Astrocyte of the hippocampus (primary cell): ENCODE measurements around the gene KCNG2.
"Not testable (repeated sequence)": the region's sequence is repeated elsewhere in the genome, so short reads cannot be mapped to it uniquely, and the experiment has no call there.

Source experiments
- DNase-seq: peaks from one replicate; pipeline ENCODE4 v3.0.0; 2011; ENCODE audit warnings: low read depth, low spot score

The KCNG2 gene

DNA sequence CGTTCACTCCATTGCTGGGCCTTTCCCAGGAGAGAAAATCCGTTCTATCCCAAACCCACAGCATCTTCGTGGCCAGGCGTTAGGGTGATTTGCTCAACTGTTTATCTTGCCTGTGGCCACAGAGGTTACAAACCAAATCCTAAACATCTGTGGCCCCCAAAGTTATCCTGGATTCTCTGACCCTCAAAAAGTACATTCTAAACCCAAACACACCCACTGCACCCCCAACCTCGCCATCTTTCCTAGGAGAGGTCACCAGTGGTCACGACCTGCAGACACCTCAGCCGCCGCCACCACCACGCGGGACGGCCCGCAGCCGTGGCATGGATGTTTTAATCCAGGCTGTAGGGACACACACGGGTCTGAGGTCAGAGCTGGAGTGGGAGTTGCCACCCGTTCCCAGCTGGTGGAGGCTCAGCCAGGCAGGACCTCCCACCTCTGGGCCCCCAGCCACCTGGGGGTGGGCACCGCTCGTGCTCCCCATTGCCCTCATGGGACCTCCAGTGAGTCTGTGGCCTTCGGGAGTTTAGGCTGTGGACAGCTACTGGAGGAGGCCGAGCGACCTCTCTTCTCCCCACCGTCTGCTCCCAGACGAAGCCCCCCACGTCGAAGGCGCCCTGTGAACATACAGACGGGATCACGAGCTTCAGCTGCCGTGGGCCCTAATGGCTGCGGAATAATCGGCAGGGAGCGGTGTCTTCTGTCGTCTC lies 72.0 kb downstream of the KCNG2 start:
- no peak for DNase-seq

DNA sequence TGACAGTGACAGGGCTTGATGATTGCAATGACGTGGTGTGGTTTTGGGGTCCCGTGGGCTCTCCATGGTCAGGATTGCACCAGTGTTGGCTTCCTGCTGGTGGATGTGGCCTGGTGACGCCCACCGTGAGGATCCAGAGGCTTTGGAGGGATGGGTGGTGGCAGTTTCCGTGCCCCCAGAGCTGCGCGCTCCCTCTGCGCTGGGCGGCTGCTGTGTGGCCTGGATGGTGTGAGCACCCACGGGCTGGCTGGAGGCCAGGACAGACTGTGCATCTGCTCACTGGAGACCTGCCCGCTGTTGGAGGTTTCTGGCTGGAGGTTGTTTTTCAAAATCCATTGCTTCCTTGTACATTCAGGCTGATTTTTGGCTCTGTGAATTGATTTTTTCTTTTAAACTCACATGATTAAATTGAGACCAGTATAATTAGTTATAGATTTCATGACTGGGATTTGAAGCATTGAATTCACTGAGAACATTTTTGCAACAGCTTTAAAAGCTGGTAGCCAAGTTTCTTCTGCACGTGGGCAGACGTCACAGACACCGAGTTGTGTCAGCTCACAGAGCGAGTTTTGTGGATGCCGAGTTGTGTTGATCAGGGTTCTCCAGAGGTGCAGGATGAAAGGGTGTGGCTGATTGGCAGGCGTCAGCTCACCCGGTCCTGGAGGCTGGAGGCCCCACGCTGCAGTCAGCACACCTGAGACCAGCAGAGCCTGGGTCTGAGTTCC lies 72.7 kb downstream of the KCNG2 start:
- no peak for DNase-seq

DNA sequence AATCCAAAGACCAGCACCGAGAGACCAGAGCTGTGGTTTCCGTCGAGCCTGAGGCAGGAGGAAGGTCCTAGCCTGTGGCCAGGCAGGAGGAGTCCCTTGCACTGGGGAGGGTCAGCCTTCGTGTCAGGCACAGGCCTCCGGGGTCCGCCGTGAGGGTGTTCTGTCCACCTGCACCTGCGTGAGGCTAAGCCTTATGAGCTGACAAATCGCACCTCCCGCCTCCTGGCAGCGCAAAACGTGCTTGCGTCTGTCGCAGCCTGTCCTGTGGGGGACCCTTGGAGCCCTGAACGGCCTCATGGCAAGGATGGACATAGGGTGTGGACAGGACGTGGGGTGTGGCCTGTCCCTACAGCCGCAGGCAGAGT lies 73.3 kb downstream of the KCNG2 start:
- no peak for DNase-seq

DNA sequence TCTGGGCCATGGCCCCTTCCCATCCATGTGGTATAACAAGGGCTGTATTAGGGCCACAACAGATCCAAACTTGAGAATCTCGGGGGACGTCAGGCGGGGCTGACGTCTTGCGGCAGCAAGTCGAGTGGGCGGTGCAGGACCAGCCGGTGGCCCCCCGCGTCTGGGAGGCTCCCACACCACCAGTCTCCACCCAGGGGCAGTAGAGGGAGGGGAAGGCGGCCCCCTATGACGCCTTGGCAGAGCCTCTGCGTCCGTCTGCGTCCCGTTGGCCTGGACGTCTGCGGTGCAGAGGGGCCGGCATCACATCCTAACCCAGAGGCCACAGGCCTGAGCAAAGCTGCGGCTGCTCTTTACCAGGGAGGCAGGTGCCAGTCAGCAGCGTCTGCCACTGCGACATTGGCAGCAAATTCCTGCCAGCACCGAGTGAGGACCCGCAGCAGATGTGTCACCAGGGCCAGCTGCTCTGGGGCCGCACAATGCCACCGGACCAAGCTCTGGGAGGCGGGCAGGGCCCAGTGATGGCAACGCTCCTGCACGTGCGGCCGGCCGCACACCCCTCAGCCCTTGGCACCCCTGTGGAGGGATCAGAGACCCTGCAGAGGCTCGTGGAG lies 73.8 kb downstream of the KCNG2 start:
- no peak for DNase-seq

DNA sequence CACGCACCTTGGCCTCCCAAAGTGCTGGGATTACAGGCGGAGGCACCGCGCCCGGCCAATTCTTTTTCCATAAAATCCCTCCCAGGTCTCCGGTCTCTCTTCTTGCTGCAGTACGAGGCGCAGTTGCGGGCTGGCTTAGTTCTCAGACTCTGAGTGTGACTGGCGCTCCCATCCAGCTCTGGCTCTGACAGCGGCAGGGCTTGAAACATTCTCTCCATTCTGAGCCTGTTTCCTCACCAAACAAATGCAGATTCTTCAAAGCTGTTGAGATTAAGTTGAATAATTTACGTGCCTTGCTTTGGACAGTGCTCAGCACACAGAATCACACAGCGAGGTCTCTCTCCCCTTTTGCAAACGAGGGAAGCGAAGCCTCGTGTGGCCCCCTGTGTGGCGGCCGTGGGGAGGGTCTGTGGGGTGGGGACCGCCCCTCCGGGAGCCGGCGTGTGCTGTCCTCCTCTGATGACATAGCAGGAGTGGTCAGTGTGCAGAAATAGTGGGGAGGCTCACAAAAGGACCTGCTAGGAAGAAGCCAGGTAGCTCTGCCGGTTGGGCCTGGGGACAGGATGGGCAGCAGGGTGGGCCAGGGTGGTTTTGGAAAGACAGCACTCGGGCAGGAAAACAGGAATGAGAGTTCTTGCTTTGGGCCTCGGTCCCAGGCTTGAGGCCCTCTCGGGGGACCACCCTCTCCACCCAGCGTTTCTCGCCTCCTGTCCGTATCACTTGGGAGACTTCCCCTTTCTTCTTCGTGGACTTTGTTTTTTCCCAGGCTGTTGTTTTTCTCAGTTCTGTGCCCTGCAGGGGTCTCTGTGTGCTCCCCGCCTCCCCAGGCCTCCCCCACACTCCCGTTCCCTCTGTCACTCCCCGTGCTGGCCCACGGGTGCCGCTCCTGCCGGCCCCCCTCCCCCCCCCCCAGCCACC lies 75.0 kb downstream of the KCNG2 start:
- DNase-seq: peak; percentile 29

DNA sequence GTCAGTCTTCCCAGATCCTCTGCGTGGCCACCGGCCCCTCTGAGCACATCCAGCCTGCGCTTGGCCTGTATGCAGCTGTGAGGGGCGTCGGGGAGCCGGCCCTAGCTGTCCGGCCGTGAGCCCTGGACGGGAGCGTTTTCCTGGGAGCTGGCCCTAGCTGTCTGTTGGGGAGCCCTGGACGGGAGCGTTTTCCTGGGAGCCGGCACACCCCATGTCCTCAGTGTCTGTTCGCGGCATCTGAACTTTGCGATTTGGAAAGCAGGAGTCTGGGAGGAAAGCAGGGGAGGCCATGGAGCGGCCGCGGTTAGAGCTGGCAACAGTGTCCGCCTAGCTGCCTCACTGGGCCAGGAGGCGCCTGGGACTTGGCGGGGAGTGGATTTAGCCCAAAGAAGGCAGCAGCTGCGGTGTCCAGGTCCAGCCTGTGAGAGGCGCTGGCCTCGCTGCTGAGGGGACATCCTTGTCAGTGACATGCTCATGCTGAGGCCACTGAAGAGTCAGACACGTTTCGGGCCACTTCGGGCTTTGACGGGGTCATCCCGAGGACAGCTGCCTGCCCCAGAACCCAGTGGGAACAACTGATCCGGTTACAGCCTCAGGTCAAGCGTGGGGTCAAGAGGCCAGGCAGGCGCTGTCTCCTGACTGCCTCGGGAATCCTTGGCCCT lies 75.8 kb downstream of the KCNG2 start:
- no peak for DNase-seq

DNA sequence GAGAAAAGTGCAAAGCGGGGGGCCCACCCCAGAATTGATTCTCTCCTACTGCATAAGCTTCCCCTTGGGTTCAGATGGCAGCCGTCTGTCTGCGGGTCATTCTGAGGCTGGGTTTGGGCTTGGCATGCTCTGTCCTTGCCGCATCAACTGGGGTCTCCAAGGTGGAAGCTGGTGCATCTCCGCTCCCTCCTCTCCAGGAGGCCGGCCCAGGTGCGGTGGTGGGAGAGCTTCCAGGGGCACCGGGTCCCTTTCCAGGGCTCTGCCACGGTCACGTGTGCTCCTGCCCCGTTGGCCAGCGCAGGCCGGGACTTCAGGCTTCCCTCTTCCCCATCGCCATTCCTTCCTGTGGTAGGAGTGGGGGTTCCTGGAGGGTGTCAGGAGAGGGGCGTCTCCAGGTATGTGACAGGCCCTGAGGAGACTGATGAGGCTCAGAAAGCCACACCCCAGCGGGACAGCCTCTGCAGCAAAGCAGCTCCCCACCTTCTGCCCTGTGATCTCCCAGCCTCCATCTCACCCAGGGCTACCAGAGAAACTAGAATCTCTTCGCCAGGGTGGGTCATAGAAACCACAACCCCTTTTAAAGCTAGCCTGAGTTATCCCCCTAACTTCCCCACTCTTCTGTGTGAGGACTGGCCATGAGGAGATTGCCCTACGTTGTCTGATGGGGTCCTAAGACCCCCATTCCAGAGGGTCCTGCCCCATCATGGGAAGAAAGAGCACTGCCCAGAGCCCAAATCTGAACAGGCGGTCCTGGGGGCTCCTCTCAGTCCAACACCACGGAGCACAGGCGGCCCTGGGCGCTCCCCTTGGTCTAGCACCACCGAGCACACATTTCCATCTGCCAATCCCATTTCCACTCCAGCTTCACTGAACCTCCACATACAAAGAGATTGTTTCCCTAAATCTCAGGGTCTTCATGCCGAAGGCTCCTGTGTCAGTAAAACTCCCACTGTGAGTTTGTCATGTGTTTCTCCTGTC lies 77.1 kb downstream of the KCNG2 start:
- DNase-seq: no peak

DNA sequence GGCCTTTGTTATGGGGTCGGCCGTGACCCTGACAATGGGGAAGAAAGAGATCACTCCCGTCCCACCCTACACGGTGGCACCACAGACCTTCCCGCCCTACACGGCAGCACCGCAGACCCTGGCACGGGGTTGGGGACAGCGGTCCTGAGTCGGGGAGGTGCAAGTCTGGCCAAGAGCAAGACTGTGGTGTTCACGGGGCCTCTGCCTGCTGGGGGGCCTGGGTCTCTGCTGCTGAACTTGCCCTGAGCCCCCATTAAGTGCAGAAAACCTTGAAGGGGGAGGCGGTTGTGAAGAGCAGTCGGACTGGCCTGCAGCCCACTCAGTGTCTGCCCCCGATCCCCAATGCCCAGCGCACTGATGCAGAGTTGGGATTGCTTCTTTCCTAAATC lies 77.8 kb downstream of the KCNG2 start:
- no peak for DNase-seq

DNA sequence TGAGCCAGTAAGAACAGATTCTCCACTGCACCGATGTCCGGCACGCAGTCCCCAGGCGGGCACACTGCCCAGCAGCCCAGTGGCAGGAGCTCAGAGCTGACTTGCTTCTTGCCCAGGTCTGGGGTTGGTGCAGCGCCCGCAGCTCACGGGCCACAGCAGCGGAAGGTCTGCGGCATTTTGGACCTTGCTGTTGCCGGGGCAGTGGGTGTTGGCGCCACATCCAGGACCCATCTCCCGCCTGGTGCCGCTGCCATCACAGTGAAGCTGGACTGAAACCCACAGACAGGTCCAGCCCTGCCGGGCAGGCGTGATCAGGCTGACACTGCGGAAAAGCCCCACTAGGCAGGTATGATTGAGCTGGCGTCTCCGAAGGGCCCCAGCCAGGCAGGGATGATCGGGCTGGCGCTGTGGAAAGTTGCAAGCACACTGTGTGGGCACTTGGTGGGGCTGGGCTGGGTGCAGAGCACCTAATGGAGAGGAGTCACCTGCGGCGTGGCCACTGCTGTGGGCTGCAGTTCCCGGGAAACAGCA lies 78.3 kb downstream of the KCNG2 start:
- DNase-seq: no peak

DNA sequence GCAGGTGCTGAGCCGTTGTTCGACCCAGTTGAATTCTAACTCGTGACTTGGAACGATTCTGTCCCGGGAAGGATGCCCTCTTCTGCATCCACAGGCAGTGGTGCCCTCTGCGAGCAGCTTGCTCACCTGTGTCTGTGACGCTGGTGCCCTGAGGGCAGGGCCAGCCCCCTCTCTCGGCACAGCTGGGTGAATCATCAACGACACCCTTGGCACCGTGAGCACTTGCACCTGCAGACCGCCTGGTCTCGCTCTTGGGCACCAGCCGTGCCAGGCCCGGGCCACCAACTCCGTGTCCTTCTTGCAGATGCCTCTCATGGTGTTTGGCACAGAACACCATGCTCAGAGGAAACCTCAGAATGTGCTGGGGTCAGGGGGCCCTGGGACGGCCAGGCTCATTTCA lies 78.8 kb downstream of the KCNG2 start:
- no peak for DNase-seq

DNA sequence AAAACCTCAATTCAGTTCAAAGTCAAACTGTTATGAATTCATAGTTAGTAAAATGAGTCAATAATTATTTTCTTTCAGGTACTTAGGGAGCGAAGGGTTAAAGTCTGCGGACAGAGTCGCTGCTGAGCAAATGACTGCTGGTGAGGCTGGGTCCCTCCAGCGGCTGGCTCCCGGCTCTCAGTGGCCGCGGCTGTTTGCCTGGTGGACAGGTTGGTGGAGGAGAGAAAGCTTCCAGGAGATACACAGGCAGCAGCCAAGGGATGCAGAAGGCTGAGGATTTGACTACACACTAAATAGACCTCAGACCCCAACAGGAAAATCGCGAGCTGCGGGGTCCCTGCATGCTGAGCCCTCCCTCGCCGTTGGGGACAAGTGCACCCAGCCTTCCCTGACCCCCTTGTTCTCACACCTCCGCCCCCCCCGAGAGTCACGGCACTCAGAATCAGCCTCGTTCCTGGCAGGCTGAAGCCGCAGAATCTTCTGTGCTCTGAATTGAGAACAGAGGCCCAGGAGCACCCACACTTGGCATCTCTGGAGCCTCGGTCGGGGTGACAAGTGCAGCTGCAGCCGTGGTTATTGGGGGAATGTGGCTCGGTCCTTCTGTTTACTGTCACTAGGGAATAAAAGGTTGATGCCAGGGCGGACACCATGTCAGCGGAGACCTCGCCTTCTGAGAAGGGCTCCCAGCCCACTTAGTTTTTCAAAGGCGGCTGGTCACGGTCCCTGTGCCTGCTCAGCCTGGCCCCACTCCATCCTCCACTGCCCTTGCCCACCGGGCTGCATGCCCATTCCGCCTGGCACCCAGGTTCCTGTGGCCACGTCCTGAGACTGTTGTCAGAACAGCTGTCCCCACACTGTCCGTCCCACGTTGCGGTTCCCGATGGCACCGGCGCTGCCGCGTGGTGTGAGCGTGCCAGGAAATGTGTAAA lies 79.7 kb downstream of the KCNG2 start:
- no peak for DNase-seq

DNA sequence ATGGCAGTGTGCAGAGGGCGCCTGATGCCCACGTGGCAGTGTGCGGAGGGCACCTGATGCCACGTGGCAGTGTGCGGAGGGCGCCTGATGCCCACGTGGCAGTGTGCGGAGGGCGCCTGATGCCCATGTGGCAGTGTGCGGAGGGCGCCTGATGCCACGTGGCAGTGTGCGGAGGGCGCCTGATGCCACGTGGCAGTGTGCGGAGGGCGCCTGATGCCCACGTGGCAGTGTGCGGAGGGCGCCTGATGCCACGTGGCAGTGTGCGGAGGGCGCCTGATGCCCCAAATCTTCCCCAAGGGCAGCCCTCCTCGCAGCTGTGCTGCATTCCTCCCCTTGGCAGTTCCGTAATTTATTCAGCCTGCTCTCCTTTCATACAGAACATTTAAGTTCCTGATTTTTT lies 80.5 kb downstream of the KCNG2 start:
- DNase-seq: not testable (repeated sequence)

DNA sequence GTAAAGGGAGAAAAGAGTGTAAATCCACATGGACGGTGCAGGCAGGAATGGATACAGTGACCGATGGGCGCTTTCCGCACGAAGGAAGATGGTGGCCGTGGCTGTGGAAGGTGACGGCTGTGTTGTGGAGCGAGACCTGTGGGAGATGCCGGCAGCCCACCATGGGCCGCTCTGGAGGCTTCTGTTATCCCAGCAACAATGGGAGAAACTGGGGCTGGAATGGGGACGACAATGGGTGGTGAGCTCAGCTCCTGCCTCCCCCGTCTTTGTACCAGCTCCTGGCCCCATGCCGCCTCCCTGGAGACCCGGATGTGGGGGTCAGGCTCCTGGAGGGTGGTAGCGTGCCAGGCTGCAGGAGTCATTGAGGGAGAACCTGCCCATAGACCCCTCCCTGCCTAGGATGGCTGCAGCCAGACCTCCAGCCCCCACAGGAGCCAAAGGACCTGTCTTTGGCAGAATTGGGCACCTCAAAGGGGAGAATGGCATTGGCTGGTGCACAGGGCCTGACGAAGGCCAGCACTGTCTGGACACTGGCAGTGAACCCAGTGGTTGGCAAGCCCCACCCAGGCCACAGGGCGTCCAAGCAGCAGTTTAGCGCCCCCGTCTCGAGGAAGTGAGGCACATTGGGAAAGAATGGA lies 81.1 kb downstream of the KCNG2 start:
- DNase-seq: no peak

DNA sequence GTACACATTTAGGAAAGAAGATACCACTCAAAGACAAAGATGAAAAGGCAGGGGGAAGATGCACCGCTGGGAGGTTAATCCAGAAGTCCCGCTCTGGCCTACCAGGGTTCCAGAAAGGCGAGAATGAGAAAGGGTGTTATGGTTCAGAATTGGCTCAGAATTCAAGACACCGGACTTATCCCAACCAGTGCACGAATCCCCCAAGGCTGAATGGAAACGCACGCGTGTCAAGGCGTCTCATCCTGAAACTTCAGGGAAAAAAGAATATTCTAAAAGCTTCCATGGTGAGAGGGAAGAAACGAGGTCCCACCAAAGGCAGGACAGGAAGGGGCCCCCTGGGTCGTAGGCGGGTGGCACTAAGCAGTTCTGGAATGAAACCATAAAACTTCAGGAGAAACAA lies 81.8 kb downstream of the KCNG2 start:
- DNase-seq: no peak

DNA sequence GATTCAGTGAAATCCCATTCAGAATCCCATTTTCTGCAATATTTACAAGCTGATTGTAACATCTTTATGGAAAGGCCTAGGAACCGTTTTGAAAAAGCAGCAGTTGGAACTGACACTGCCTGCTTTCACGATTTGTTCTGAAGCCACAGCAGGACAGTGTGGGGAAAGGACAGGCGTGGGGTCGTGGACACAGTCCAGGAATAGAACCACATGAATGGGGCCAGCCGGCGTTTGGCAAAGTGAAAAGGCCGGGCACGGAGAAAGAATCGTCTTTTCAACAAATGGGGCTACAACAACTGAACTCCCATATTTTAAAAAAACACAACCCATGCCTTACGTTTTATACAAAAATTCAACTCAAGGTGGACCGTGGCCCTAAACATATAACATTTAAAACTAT lies 84.0 kb downstream of the KCNG2 start:
- no peak for DNase-seq

DNA sequence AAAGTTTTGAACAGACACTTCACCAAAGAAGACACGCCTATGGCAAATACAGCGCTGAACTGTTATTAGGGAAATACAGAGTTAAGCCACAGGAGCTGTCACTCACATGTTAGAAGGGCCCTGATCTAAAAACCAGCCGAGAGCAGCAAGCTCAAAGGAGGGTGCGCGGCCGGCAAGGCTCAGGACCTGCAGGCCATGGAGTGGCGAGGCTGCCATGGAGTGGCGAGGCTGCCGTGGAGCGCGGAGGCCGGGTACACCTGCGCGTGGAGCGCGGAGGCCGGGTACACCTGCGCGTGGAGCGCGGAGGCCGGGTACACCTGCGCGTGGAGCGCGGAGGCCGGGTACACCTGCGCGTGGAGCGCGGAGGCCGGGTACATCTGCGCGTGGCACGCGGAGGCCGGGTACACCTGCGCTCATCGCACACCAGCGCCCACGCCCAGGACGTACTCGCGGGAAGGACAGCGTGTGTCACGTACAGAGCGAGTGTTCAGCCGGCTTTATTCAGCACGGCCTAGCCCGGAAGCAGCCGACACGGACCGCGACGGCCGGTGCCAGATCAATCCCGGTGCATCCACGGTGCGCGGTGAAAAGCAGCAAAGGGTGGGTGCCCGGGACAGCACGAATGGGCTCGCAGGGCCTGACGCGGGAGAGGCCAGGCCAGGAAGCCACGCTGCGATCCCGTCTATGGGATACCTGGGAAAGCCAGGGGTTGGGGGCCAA lies 84.9 kb downstream of the KCNG2 start:
- DNase-seq: no peak

DNA sequence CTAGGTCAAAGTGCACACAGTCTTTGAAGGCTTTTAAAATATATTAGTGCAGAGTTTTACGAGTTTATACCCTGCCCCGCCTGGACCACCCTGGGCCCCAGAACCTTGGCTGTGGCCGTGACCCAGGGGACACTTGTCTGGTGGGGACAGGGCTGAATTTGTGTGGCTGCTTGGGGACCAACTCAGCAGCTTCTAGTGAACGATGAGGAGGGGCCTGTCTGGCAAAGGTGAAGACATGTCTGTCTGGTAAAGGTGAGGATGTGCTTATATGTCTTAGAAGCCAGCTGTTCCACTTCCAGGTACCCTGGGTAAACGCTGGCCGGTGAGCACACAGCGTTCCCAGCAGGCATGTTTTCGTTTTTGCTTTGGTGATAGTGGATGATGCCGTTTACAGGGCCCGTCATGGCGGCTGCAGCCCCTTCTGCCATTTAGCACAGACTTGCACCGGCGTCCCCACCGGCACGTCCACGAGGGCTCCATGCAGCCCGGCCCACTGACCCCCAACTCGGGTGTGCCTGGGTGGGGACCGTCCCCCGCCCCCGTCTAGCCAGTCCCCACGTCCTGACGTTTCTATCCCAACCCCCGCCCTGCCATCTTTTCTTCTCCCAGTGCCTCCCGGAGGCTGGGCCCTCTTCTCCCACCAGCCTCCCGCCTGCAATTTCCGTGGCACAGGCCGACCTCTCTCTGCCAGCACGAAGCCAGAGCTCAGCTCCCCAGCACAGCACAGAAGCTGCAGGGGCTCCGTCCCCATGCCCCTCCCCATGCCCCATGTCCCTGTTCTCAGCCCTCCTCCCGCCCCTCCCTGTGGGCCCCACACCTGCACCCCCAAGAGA lies 85.9 kb downstream of the KCNG2 start:
- no peak for DNase-seq
